ENCODE results near the gene TWNK.

The TWNK gene

GRCh38 chr10:101012525-101013364 is 25.4 kb downstream of the TWNK start:
- peak; percentile 73 for DNase-seq

GRCh38 chr10:101013365-101013825 is 26.1 kb downstream of the TWNK start:
- no peak for DNase-seq

GRCh38 chr10:101014230-101014884 is 27.0 kb downstream of the TWNK start:
- peak; percentile 78 for DNase-seq

- DNase-seq = no peak
Measured at GRCh38 chr10:101014966-101015581, 27.7 kb downstream of the TWNK start.

GRCh38 chr10:101015582-101015973 is 28.2 kb downstream of the TWNK start:
- DNase-seq = no peak

GRCh38 chr10:101016814-101017213 is 29.5 kb downstream of the TWNK start:
- no peak for DNase-seq

- DNase-seq = no peak
Measured at GRCh38 chr10:101018118-101018599, 30.8 kb downstream of the TWNK start.

- DNase-seq = peak; percentile 77
Measured at GRCh38 chr10:101018600-101019439, 31.5 kb downstream of the TWNK start.

- DNase-seq = no peak
Measured at GRCh38 chr10:101019440-101019703, 32.0 kb downstream of the TWNK start.

- no peak for DNase-seq
Measured at GRCh38 chr10:101020427-101021075, 33.2 kb downstream of the TWNK start.

- DNase-seq = no peak
Measured at GRCh38 chr10:101021239-101021638, 33.9 kb downstream of the TWNK start.

- no peak for DNase-seq
Measured at GRCh38 chr10:101021692-101022251, 34.4 kb downstream of the TWNK start.

- DNase-seq = no peak
Measured at GRCh38 chr10:101022967-101023705, 35.8 kb downstream of the TWNK start.

- no peak for DNase-seq
Measured at GRCh38 chr10:101027106-101027720, 39.9 kb downstream of the TWNK start.

GRCh38 chr10:101028446-101029337 is 41.3 kb downstream of the TWNK start:
- no peak for DNase-seq

GRCh38 chr10:101029520-101030295 is 42.4 kb downstream of the TWNK start:
- DNase-seq = no peak

- DNase-seq = no peak
Measured at GRCh38 chr10:101030496-101031127, 43.3 kb downstream of the TWNK start.

GRCh38 chr10:101031128-101031795 is 43.9 kb downstream of the TWNK start, which contains the start of the genes PDZD7 and SFXN3:
Gene PDZD7 (minus strand): TSS chr10:101031129. CDS start chr10:101030219, 910 bp downstream.
Gene SFXN3 (plus strand): TSS chr10:101031234. CDS start chr10:101034695, 3,461 bp downstream.
- DNase-seq = peak; percentile 99

All from stimulated activated CD4-positive, alpha-beta T cell treated with anti-CD3 and anti-CD28 coated beads, Interleukin-4, amount 100 ng/mL, for 1 hour (primary cell).